Measurements from ENCODE around the gene CNST.
"Not testable (repeated sequence)": the region's sequence is repeated elsewhere in the genome, so short reads cannot be mapped to it uniquely, and the experiment has no call there.

Gene CNST

GRCh38 chr1:246560833-246561232, 5.4 kb upstream of the CNST start:
- DNase-seq, result not testable (repeated sequence)

- no peak for DNase-seq
These were observed 1.2 kb upstream of the CNST start for GRCh38 chr1:246564839-246565750.

- DNase-seq, result no peak
These were observed 517 bp upstream of the CNST start for GRCh38 chr1:246565751-246566127.

DNA sequence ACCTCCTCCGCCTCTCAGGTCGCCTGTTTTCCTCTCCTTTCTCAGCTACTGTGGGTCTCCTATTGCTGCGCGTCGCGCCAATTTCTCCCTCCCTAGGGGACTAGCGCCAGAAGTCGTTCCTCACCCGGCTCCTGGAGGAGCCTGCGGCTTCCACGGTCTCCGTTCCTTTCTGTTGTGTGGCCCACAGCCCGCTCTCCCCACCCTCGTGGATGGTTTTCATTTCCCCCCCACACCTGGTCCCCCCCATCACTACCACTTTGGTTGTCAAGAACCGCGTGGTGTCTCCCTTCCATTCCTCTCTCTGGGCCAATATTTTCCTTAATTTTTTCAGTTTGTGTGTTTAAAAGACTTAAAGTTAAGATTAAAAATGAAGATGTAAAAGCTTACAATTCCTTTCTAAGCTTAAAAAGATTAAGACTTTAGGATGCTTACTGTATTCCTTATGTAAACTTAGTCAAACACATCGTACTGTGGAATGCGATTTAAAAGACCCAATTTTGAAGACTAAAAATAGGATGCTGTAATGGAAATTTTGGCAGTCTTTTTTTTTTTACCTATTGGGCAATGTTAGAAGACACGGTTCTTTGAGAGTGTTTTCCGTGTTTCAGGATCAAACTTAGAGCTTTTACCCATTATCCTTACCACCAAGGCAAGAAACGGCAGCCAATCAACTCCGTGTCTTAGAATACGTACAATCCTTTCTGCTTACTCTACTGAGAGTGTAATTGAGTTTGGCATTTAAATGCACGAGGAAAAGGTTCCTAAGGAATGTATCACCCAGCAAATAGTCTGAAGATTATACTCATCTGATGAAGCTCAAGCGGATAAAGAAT, 773 bp downstream of the CNST start:
- DNase-seq, result no peak

GRCh38 chr1:246567646-246568235, 1.5 kb downstream of the CNST start:
- no peak for DNase-seq

- peak; percentile 72 for DNase-seq
These were observed 3.3 kb downstream of the CNST start for GRCh38 chr1:246569248-246570238.

DNA sequence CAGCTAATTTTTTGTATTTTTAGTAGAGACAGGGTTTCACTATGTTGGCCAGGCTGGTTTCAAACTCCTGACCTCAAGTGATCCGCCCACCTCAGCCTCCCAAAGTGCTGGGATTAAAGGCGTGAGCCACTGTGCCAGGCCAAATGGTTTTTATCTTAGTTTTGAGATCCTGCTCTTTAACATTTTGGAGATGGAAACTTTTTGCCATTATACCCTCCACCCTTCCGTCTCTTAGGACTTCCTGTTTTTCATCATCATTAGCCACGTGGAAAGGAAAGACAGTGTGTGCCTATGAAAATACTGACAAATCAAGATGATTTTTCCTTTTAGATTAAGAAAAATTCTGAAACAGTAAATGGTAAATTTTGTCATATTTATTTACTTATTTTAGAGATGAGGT, 5.1 kb downstream of the CNST start:
- not testable (repeated sequence) for DNase-seq

GRCh38 chr1:246571953-246572352, 5.7 kb downstream of the CNST start:
- DNase-seq, result no peak

DNA sequence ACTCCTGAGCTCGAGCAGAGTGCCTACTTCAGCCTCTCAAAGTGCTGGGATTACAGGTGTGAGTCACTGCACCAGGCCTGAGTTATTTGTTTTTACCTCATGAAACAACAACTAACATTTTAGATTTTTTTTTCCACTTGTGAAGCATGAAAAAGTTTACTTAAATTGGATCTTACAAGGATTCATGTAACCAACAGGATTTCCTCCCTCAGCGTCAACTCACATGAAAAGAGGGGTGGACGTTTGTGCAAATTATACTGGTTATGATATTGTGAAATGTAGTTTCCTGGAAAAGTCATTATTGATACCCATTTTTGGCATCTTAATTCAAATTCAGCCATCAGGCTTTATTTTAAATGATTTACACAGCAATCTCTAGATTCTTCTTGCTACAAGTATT, 6.5 kb downstream of the CNST start:
- DNase-seq, result no peak

- no peak for DNase-seq
These were observed 7.2 kb downstream of the CNST start for GRCh38 chr1:246573491-246573890.

GRCh38 chr1:246576709-246577032, 10.4 kb downstream of the CNST start:
- DNase-seq, result no peak

GRCh38 chr1:246577082-246577719, 10.9 kb downstream of the CNST start:
- no peak for DNase-seq

- DNase-seq, result no peak
These were observed 11.5 kb downstream of the CNST start for GRCh38 chr1:246577720-246578106.

DNA sequence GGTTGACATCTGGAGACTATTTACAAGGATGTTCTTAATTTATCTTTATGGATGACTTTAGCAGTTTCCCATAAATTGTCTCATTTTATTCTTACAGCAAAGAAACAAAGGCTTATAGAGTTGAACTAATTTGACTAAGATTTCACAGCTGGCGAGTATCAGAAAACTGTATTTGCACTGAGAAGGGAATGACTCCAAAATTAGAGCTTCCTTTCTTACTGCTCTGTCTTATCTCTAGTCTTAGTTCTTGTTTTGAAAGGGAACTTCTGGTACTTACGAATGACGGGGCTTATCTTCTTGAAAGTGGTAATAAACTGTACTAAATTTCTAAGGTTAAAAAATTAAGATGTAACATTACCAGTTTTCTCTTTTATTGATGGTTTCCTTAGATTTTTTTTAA, 13.6 kb downstream of the CNST start:
- DNase-seq, result no peak

- no peak for DNase-seq
These were observed 14.5 kb downstream of the CNST start for GRCh38 chr1:246580497-246581370.

GRCh38 chr1:246582301-246583055, 16.2 kb downstream of the CNST start:
- DNase-seq, result no peak

- DNase-seq, result no peak
These were observed 16.8 kb downstream of the CNST start for GRCh38 chr1:246583056-246583440.

- no peak for DNase-seq
These were observed 17.4 kb downstream of the CNST start for GRCh38 chr1:246583448-246584185.

- DNase-seq, result no peak
These were observed 20.8 kb downstream of the CNST start for GRCh38 chr1:246587032-246587431.
